SKM-1 (cell line): ENCODE data around the gene PFN1.

ENCODE experiments used
- DNase-seq: peaks from one replicate; lab custom pipeline; 2025; ENCODE audit not compliant: unreplicated experiment; lab: John Stamatoyannopoulos, UW

Gene PFN1

GRCh38 chr17:4967539-4968485 is 19.5 kb upstream of the PFN1 start, which contains the start of gene SPAG7:
Gene SPAG7 (minus strand): TSS chr17:4967817. CDS start chr17:4967804, 13 bp downstream.
- peak; percentile 46 for DNase-seq

GRCh38 chr17:4966844-4967538 is 18.7 kb upstream of the PFN1 start:
- peak; percentile 72 for DNase-seq

GRCh38 chr17:4965311-4965986 is 17.1 kb upstream of the PFN1 start:
- DNase-seq: no peak

- no peak for DNase-seq
Measured at GRCh38 chr17:4960279-4960922, 12.1 kb upstream of the PFN1 start.

GRCh38 chr17:4959261-4959965 is 11.1 kb upstream of the PFN1 start:
- DNase-seq: no peak

- DNase-seq: no peak
Measured at GRCh38 chr17:4958102-4958501, 9.8 kb upstream of the PFN1 start.

- no peak for DNase-seq
Measured at GRCh38 chr17:4956493-4957061, 8.2 kb upstream of the PFN1 start.

- no peak for DNase-seq
Measured at GRCh38 chr17:4955091-4955490, 6.8 kb upstream of the PFN1 start.

GRCh38 chr17:4953451-4953961 is 5.2 kb upstream of the PFN1 start:
- DNase-seq: no peak

GRCh38 chr17:4951486-4951885 is 3.2 kb upstream of the PFN1 start:
- no peak for DNase-seq

- DNase-seq: no peak
Measured at GRCh38 chr17:4950746-4951204, 2.4 kb upstream of the PFN1 start, which contains the start of gene ENO3. Gene ENO3 (plus strand): TSS chr17:4951119. CDS start chr17:4951830, 711 bp downstream.

- no peak for DNase-seq
Measured at GRCh38 chr17:4950075-4950745, 1.9 kb upstream of the PFN1 start.

GRCh38 chr17:4949321-4950074 is 1.2 kb upstream of the PFN1 start:
- no peak for DNase-seq

GRCh38 chr17:4948931-4949320 is 596 bp upstream of the PFN1 start:
- DNase-seq: no peak

GRCh38 chr17:4947411-4948165 is 742 bp downstream of the PFN1 start:
- DNase-seq: no peak

GRCh38 chr17:4947010-4947410 is 1.3 kb downstream of the PFN1 start:
- DNase-seq: no peak

GRCh38 chr17:4946312-4946976 is 1.9 kb downstream of the PFN1 start:
- DNase-seq: no peak
